K562 (cell line): ENCODE measurements around the gene GARIN5B. TPM values are rescaled to one million over a fixed set of nuclear protein-coding genes. Genes with fewer than 3 reads are reported as not detected.

ENCODE experiments used
- ATAC-seq: fragments of 200-7000 bp; cut with Tn5 transposase; 3 replicates; pipeline ENCODE4 v1.9.1; 2020; ENCODE audit warnings: moderate library complexity
- BruUV-seq: library from RNA; stranded (reverse); fragments of 400-500 nt; replicated peaks from 2 replicates; lab custom pipeline; 2021; lab: Mats Ljungman, UMichigan
- CTCF ChIA-PET: fragments of 300-600 bp; formaldehyde crosslinking; extraction: SDS; loops from one replicate; lab custom pipeline; 2021; ENCODE audit warnings: low intra/inter-chr PET ratio; lab: Yijun Ruan, JAX
- POLR2A ChIA-PET: fragments of 300-600, 350-650 bp; sonication (Branson Sonifier 250); formaldehyde crosslinking; extraction: SDS; loops from one replicate; lab custom pipeline; 2021; ENCODE audit warnings: antibody characterized with exemption, inconsistent platforms; lab: Yijun Ruan, JAX
- DNase-seq, 4 experiments: peaks; one replicate each; pipeline versions ENCODE4 v3.0.0 to v3.0.0-alpha.2; 2011 to 2018; ENCODE audit warnings: low spot score in 3 of 4, mixed read lengths in 3 of 4; ENCODE audit errors: extremely low read depth in 1 of 4
- FAIRE-seq: peaks from 2 replicates; lab custom pipeline; 2011; peaks lifted over from hg19 to GRCh38; lab: Jason Lieb, UNC
- H2AFZ ChIP-seq: 2 replicates; pipeline ENCODE4 v1.6.0; 2011; ENCODE audit warnings: low read depth, low read length, control low read depth, inconsistent platforms
- H3K27ac ChIP-seq: fragments of 200-600 bp; 3 replicates; pipeline ENCODE4 v1.8.0; 2011; ENCODE audit warnings: low read depth, mild to moderate bottlenecking, control low read depth, inconsistent platforms, low read length, moderate library complexity, mixed read lengths; ENCODE audit errors: extremely low read depth
- H3K27me3 ChIP-seq, 2 experiments: fragments of 300-600 bp in 1 of 2; 2 replicates in 1 of 2; 3 replicates in 1 of 2; pipeline versions ENCODE4 v1.6.0 to v1.8.0; 2011; ENCODE audit warnings: inconsistent platforms in 2 of 2, low read length in 2 of 2, mild to moderate bottlenecking in 1 of 2, mixed read lengths in 1 of 2, moderate library complexity in 1 of 2; ENCODE audit not compliant: control insufficient read depth in 2 of 2, insufficient read depth in 2 of 2
- H3K36me3 ChIP-seq: fragments of 300-600 bp; 3 replicates; pipeline ENCODE4 v1.8.0; 2011; ENCODE audit warnings: mild to moderate bottlenecking, low read length, inconsistent platforms; ENCODE audit not compliant: control insufficient read depth, insufficient read depth
- H3K4me1 ChIP-seq, 2 experiments: fragments of 200-600 bp in 1 of 2; replicated peaks in 1 of 2; 2 replicates in 1 of 2; 3 replicates in 1 of 2; pipeline versions ENCODE4 v1.5.1 to v1.8.0; 2011; ENCODE audit warnings: inconsistent platforms in 2 of 2, low read length in 2 of 2, mild to moderate bottlenecking in 1 of 2, mixed read lengths in 1 of 2, moderate library complexity in 1 of 2; ENCODE audit not compliant: control insufficient read depth in 2 of 2, insufficient read depth in 2 of 2
- H3K4me2 ChIP-seq: 2 replicates; pipeline ENCODE4 v1.6.1; 2011; ENCODE audit warnings: low read length, control low read depth, inconsistent platforms, mixed read lengths; ENCODE audit not compliant: insufficient read depth
- H3K4me3 ChIP-seq: fragments of 200-600 bp; sonication (generic), shearing (Covaris generic); 2 replicates; pipeline ENCODE4 v1.5.1; 2016; ENCODE audit warnings: control low read depth, inconsistent platforms
- H3K79me2 ChIP-seq: fragments of 200-600 bp; 3 replicates; pipeline ENCODE4 v1.8.0; 2011; ENCODE audit warnings: low read length, inconsistent platforms; ENCODE audit not compliant: control insufficient read depth, insufficient read depth
- H3K9ac ChIP-seq, 2 experiments: 2 replicates each; pipeline versions ENCODE4 v1.6.0 to v1.6.1; 2011; ENCODE audit warnings: low read depth in 2 of 2, low read length in 2 of 2, control low read depth in 1 of 2, inconsistent platforms in 1 of 2, mild to moderate bottlenecking in 1 of 2, mixed read lengths in 1 of 2; ENCODE audit not compliant: insufficient read depth in 1 of 2
- H3K9me1 ChIP-seq: one replicate; pipeline ENCODE4 v1.6.0; 2011; ENCODE audit warnings: inconsistent platforms, mild to moderate bottlenecking, low read length, moderate library complexity; ENCODE audit not compliant: control insufficient read depth, insufficient read depth
- H3K9me3 ChIP-seq: replicated peaks from 2 replicates; pipeline ENCODE4 v1.5.1; 2011; ENCODE audit warnings: low read depth, low read length, inconsistent platforms; ENCODE audit not compliant: control insufficient read depth, insufficient read depth
- H4K20me1 ChIP-seq: replicated peaks from 2 replicates; pipeline ENCODE4 v1.6.1; 2011; ENCODE audit warnings: low read length, inconsistent platforms, mixed read lengths; ENCODE audit not compliant: control insufficient read depth, insufficient read depth
- CEBPB ChIP-seq: fragments of 450-650 bp; IDR thresholded peaks from 2 replicates; pipeline ENCODE4 v1.6.1; 2016; ENCODE audit warnings: missing genetic modification characterization, missing compliant biosample characterization
- DNMT1 ChIP-seq: fragments of 450-650 bp; IDR thresholded peaks from 2 replicates; pipeline ENCODE4 v1.6.1; 2016; ENCODE audit warnings: antibody characterized with exemption, mild to moderate bottlenecking
- HNRNPUL1 ChIP-seq: fragments of 200-400 bp; formaldehyde crosslinking; IDR thresholded peaks from 2 replicates; pipeline ENCODE4 v1.6.1; 2017; ENCODE audit warnings: low read length
- MITF ChIP-seq: IDR thresholded peaks from 2 replicates; pipeline ENCODE4 v1.6.1; 2014; ENCODE audit warnings: antibody characterized with exemption
- NFE2 ChIP-seq: IDR thresholded peaks from 2 replicates; pipeline ENCODE4 v1.6.1; 2014; ENCODE audit warnings: antibody characterized with exemption, low read depth
- POLR2A ChIP-seq: fragments of 450-650 bp; conservative IDR thresholded peaks from 2 replicates; pipeline ENCODE4 v1.6.1; 2016
- SRF ChIP-seq, 2 experiments: fragments of 250-450, 450-650 bp in 1 of 2; sonication (Bioruptor Pico) in 1 of 2; sonication (generic) in 1 of 2; formaldehyde crosslinking; IDR thresholded peaks; 2 replicates each; pipeline versions ENCODE4 v1.5.0 to v1.5.1; 2020 to 2022; ENCODE audit warnings: mild to moderate bottlenecking in 1 of 2, missing genetic modification reagents in 1 of 2
- UBTF ChIP-seq, 2 experiments: IDR thresholded peaks; 2 replicates each; pipeline ENCODE4 v1.6.1; 2012; ENCODE audit warnings: improper control_type of control experiment in 2 of 2, low read depth in 2 of 2, low read length in 2 of 2, borderline replicate concordance in 1 of 2
- ZNF121 ChIP-seq: sonication (generic); formaldehyde crosslinking; conservative IDR thresholded peaks from 2 replicates; pipeline ENCODE4 v1.8.0; 2022; ENCODE audit warnings: missing genetic modification reagents
- ZNF830 ChIP-seq: fragments of 250-450 bp; sonication (Bioruptor Pico); IDR thresholded peaks from 2 replicates; pipeline ENCODE4 v1.5.0; 2021; ENCODE audit warnings: mild to moderate bottlenecking
- whole genome bisulfite sequencing: fragments of 100-300 bp; shearing (Covaris generic); methylation state at CpG from one replicate; pipeline ENCODE4 v1.1.6; 2016; ENCODE audit warnings: low coverage, mixed read lengths; ENCODE audit not compliant: insufficient coverage; ENCODE audit errors: missing lambda C conversion rate; 5-methylcytosine and 5-hydroxymethylcytosine counted together
- in situ Hi-C: fragments of 300-500 bp; cut with MboI; formaldehyde crosslinking; loops from 4 replicates; pipeline ENCODE4 v1.15.0; 2018; ENCODE audit warnings: inconsistent platforms, mixed read lengths
- intact Hi-C: fragments of 100-400 bp; cut with micrococcal nuclease; formaldehyde crosslinking; loops from 2 replicates; pipeline ENCODE4 v1.14.2; 2022
- polyA plus RNA-seq, 8 experiments: library from polyadenylated mRNA; depleted of rRNA in 4 of 8; stranded (reverse) in 5 of 8; unstranded in 3 of 8; fragments of >200 nt; fragmentation: Nextera tagmentation in 2 of 8; fragmentation: Illumina TruSeq in 1 of 8; extraction: Ambion mirVana in 2 of 8; extraction: Trizol in 1 of 8; gene quantifications; 2 replicates each; pipeline versions ENCODE4 v1.2.1 to v1.2.3, GENCODE V29; 2011 to 2014; ENCODE audit warnings: inconsistent platforms in 1 of 8, missing spikeins in 1 of 8
- total RNA-seq, 7 experiments: library from RNA; depleted of rRNA in 6 of 7; stranded (reverse); fragments of >200 nt in 6 of 7; fragmentation: Illumina TruSeq in 2 of 7; extraction: Trizol in 2 of 7; gene quantifications; 2 replicates each; pipeline versions ENCODE4 v1.2.1 to v1.2.3, GENCODE V29; 2011 to 2021; ENCODE audit warnings: low replicate concordance in 1 of 7
- TF ChIP-seq, protein P1 (sequence below): fragments of 450-650 bp; conservative IDR thresholded peaks from 2 replicates; pipeline ENCODE4 v1.6.1; 2016; ENCODE audit warnings: missing genetic modification characterization, low read depth, mild to moderate bottlenecking, control low read depth, missing compliant biosample characterization

Gene GARIN5B
- total and polyA plus RNA-seq, 9 of the 15 experiments (the other 6 are each of a cell fraction or from before 2014, with no cell fraction given) = not detected

DNA sequence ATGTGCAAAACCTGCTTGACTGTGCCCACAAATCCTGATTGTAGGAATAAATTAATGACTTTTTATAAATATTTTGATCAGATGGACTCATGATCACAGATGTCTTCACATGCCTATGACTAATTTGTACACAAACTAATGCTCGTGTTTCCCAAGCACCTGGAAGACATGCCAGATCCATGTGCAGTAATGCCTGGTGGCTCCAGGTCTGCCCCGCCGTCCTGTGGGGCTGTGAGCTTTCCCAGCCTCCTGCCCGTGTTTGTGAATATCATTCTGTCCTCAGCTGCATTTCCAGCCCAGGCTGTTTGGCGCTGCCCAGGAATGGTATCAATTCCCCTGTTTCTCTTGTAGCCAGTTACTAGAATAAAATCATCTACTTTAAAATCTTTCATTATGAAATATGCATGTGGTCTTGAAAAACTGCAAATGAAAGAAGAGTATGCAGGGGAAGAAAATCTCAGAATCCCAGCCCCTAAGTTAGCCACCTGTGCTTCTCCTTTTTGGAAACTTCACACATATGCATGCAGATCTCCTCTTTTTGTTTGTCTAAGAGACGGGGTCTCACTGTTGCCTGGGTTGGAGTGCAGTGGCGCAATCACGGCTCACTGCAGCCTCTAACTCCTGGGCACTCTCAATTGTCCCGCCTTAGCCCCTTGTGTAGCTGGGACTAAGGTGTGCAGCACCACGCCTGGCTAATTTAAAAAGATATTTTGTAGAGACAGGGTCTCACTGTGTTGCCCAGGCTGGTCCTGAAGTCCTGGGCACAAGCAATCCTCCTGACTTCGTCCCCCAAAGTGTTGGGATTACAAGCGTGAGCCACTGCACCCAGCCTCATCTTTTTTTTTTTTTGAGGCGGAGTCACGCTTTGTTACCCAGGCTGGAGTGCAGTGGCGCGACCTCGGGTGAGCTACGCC, 28.9 kb upstream of the GARIN5B start:
- ChIA-PET POLR2A (interaction anchor here (0.6 to 12.9 kb wide), 3 partner anchors 7 to 95 kb away, joined by 3 to 195 read pairs (median 97); partner anchors contain the start of gene UBE2S), CTCF (no interaction called here)
- Histone ChIP-seq H3K27me3 (no peaks in the 10 kb centered on the region), H3K9ac (no peak overlapping the region), H4K20me1 (peaks cover 45% of the 10 kb centered on the region), H2AFZ (no peak overlapping the region), H3K9me3 (no peaks in the 10 kb centered on the region), H3K27ac (no peak overlapping the region), H3K4me1 (peaks cover 43 to 55% of the 10 kb centered on the region in 2 experiments), H3K79me2 (peaks cover 30% of the 10 kb centered on the region), H3K4me3 (no peak overlapping the region), H3K36me3 (peaks cover 45% of the 10 kb centered on the region), H3K4me2 (no peak overlapping the region), H3K9me1 (peaks cover 19% of the 10 kb centered on the region)
- FAIRE-seq (no peak), DNase-seq (no peak), ATAC-seq (no peak)
- no TSS peak for BruUV-seq
- 54% methylated on average over 15 of the region's 18 CpGs for WGBS
- intact Hi-C loops (no loop called here), in situ Hi-C loops (no loop called here)
- TF ChIP-seq CEBPB (tag) = peak; percentile 50; the same call in 1 of the 2 replicates
- no peak for TF ChIP-seq UBTF (IDR thresholded peaks at IDR 0.05; ENCODE audit: borderline replicate concordance in 1 of 2, low read depth in 2 of 2, low read length in 2 of 2)
- TF ChIP-seq POLR2A = peak; percentile 43; the same call in 1 of the 2 replicates
- TF ChIP-seq ZNF121 (CRISPR knock-in tag) = peak; percentile 82
- TF ChIP-seq MITF = no peak
- no peak for TF ChIP-seq SRF (CRISPR knock-in tag; IDR thresholded peaks at IDR 0.05)
- no peak for TF ChIP-seq NFE2
- TF ChIP-seq, protein P1, sequence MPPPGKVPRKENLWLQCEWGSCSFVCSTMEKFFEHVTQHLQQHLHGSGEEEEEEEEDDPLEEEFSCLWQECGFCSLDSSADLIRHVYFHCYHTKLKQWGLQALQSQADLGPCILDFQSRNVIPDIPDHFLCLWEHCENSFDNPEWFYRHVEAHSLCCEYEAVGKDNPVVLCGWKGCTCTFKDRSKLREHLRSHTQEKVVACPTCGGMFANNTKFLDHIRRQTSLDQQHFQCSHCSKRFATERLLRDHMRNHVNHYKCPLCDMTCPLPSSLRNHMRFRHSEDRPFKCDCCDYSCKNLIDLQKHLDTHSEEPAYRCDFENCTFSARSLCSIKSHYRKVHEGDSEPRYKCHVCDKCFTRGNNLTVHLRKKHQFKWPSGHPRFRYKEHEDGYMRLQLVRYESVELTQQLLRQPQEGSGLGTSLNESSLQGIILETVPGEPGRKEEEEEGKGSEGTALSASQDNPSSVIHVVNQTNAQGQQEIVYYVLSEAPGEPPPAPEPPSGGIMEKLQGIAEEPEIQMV (tag) = no peak
- no peak for TF ChIP-seq HNRNPUL1
- no peak for TF ChIP-seq ZNF830 (CRISPR knock-in tag)
- TF ChIP-seq DNMT1 = no peak
